ENCODE measurements around the gene LCOR. TPM values are rescaled to one million over a fixed set of nuclear protein-coding genes. Genes with fewer than 3 reads are reported as not detected.
A peak's percentile ranks its signal among the peaks of the same experiment; 100 is the strongest.
"Not testable (repeated sequence)": the region's sequence is repeated elsewhere in the genome, so short reads cannot be mapped to it uniquely, and the experiment has no call there.

Gene LCOR
- total RNA-seq, 2 donors from 2014 or later, result 58.7 to 70.2 TPM

- Mint-ChIP-seq H3K36me3 (peaks cover 7% of the 10 kb centered on the region), H3K27ac (no peak overlapping the region), H3K9me3 (no peaks in the 10 kb centered on the region), H3K4me1 (ENCODE audit: low read depth in 2 of 2) (peaks cover 15 to 19% of the 10 kb centered on the region in 2 donors), H3K27me3 (no peaks in the 10 kb centered on the region), H3K4me3 (no peak overlapping the region)
- no peak for DNase-seq (ENCODE audit: low spot score)
- no peak for ATAC-seq
Measured at GRCh38 chr10:96912405-96912804, 80.3 kb downstream of the LCOR start.

DNA sequence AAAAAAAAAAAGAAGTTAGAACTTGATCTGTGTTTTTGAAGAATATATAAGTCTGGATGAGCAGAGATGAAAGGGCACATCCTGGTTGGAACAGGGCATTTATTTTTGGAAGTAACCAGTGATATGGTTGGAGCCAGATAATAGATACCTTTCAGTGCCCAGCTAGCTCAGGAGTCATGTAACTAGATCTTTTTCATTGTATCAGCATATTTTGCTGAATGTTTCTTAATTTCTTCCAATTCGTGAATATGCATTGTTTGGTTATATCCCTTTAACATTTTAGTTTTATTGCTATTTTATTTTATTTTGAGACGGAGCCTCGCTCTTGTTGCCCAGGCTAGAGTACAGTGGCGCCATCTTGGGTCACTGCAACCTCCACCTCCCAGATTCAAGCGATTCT, 81.8 kb downstream of the LCOR start:
- H3K4me1 Mint-ChIP-seq (ENCODE audit: low read depth in 2 of 2), result peaks cover 27 to 28% of the 10 kb centered on the region in 2 donors
- H3K27ac Mint-ChIP-seq, result no peak overlapping the region
- no peak for ATAC-seq
- no peaks in the 10 kb centered on the region for H3K27me3 Mint-ChIP-seq
- no peak for DNase-seq (ENCODE audit: low spot score)
- peaks cover 7% of the 10 kb centered on the region for H3K36me3 Mint-ChIP-seq
- no peaks in the 10 kb centered on the region for H3K9me3 Mint-ChIP-seq
- H3K4me3 Mint-ChIP-seq, result no peak overlapping the region

DNA sequence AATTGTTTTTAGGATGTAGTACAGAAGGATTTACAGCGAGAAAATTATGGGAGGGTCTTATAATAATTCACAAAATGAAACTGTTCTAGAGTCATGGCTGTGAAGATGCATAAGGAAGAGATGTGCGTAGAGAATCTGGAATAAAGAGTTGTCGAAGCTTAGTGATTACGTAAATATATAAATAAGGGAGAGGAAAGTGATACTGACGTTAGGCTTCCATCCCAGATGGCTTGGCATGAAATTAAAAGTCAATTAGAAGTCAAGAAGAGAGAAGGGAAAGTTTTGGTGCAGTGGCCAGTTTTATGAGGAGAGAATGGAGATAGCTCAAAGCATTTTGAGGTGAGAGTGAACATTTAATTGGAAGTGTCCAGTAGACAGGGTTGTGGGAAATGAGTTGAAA, 85.5 kb downstream of the LCOR start:
- no peaks in the 10 kb centered on the region for H3K9me3 Mint-ChIP-seq
- ATAC-seq (no peak), DNase-seq (ENCODE audit: low spot score) (no peak)
- H3K4me1 Mint-ChIP-seq (ENCODE audit: low read depth in 2 of 2), result peaks cover 28 to 34% of the 10 kb centered on the region in 2 donors
- peaks cover 7% of the 10 kb centered on the region for H3K36me3 Mint-ChIP-seq
- no peak overlapping the region for H3K4me3 Mint-ChIP-seq
- no peaks in the 10 kb centered on the region for H3K27me3 Mint-ChIP-seq
- peak overlapping the region in 1 of 2 donors; percentile 10 for H3K27ac Mint-ChIP-seq

DNA sequence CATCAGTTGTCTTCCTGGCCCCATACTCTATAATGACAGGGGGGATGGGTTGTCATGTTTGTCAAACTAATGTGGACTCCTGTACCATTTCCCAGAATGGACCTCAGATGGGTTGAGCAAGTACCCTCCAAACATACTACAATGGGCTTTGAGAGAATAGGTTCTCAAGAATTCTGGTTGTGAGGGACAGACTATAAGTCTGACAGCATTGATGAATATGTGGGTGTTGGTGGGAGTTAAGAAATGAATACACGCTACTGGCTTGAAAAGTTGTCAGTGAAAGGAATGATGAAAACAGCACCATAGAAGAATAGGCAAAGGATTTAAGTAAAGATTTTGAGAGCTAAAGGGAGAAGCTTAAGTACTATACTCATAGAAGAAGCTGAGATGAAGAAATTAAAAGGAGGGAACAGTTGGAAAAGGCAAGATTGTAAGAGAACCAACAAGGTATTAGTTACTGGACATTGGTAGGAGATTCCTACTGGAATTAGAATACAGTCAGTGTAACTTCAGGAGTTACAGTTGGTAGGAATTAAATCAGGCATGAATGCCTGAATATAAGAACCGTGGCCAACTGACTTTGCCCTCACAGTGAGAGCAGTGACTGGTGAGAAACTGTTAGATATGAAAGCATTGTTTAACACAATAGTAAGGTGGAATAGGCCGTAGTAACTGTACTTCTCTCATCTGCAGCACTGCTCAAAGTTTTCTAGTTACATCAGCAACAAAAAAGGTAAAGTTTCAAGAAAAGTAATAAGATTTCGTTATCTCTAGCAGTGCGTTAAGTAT, 86.3 kb downstream of the LCOR start:
- no peaks in the 10 kb centered on the region for H3K27me3 Mint-ChIP-seq
- peak overlapping the region; percentile 19 for H3K4me3 Mint-ChIP-seq
- H3K4me1 Mint-ChIP-seq (ENCODE audit: low read depth in 2 of 2), result peaks cover 27 to 34% of the 10 kb centered on the region in 2 donors
- ATAC-seq (peak in 1 of 2 donors; percentile 58), DNase-seq (ENCODE audit: low spot score) (no peak)
- peak overlapping the region; percentile 2 to 10 for H3K27ac Mint-ChIP-seq
- peaks cover under 1% of the 10 kb centered on the region for H3K36me3 Mint-ChIP-seq
- no peaks in the 10 kb centered on the region for H3K9me3 Mint-ChIP-seq

GRCh38 chr10:96919785-96920430, 87.8 kb downstream of the LCOR start:
- peak overlapping the region; percentile 8 for H3K4me3 Mint-ChIP-seq
- H3K9me3 Mint-ChIP-seq, result no peaks in the 10 kb centered on the region
- peak overlapping the region; percentile 41 to 43 for H3K27ac Mint-ChIP-seq
- peaks cover 28 to 38% of the 10 kb centered on the region in 2 donors for H3K4me1 Mint-ChIP-seq (ENCODE audit: low read depth in 2 of 2)
- no peaks in the 10 kb centered on the region for H3K36me3 Mint-ChIP-seq
- DNase-seq (ENCODE audit: low spot score), result no peak
- ATAC-seq, result peak in 1 of 2 donors; percentile 49
- H3K27me3 Mint-ChIP-seq, result no peaks in the 10 kb centered on the region

DNA sequence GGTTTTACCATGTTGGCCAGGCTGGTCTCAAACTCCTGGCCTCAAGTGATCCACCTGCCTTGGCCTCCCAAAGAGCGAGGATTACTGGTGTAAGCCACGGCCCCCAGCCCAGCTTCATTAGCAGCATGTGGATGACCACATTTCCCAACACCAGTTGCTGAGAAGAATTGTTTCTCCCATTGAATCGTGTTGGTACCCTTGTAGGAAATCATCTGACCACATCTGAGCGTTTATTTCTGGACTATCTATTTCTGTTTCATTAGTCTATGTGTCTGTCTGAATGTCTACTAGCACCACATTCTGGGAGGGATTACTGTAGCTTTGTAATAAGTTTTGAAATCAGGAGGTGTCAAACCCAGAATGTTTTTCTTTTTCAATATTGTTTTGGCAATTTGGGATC, 89.6 kb downstream of the LCOR start:
- H3K4me3 Mint-ChIP-seq, result no peak overlapping the region
- no peak for DNase-seq (ENCODE audit: low spot score)

DNA sequence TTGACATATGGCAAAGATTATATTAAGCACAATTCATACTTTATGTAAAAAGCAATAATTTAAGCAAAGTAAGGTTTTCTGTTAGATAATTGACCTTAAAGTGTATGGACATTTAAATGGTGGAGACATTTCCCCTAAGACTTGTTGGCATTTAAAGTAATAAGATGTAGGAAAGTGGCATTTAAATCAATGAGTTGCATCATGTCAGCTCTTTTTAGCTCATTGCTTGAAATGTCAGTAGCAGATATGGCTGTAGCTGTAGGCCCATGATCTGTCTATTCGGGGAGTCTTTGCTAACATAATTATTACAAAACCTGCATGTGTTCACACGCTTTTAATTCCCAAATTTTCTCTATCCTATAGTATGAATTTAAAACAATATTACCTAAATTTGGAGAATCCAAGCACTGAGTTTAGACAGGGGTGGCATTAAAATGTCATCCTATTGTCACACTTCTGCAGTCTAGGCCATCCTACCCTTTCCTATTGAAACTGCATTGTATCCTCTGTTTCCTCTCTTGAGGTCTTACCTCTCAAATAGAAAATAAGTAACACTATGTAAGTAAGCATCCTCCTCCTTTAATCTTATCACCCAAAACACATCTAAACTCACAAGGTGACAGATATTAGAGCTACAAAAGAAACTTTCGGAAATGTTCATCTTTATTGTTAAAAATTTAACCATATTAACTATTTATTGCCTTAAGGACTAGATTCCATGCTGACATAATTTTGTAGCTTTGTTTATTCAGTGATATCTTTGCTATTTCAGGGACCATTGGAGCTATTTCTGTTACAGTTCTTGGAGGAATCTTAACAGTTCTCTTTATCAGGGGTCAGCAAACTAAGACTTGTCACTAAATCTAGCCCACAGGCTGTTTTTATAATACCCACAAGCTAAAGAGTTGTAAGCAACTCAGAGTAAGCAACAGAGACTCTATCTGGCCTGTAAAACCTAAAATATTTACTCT, 91.2 kb downstream of the LCOR start:
- H3K4me1 Mint-ChIP-seq (ENCODE audit: low read depth in 2 of 2), result peaks cover 20 to 27% of the 10 kb centered on the region in 2 donors
- ATAC-seq, result no peak

More for the DNA sequence above, 89.6 kb downstream of the LCOR start:
- ATAC-seq, result no peak
- H3K4me1 Mint-ChIP-seq (ENCODE audit: low read depth in 2 of 2), result peaks cover 28 to 38% of the 10 kb centered on the region in 2 donors
- no peaks in the 10 kb centered on the region for H3K9me3 Mint-ChIP-seq
- H3K27me3 Mint-ChIP-seq, result no peaks in the 10 kb centered on the region
- H3K27ac Mint-ChIP-seq, result no peak overlapping the region
- H3K36me3 Mint-ChIP-seq, result no peaks in the 10 kb centered on the region

GRCh38 chr10:96924861-96925260, 92.8 kb downstream of the LCOR start:
- H3K27ac Mint-ChIP-seq, result no peak overlapping the region
- DNase-seq (ENCODE audit: low spot score) (no peak), ATAC-seq (no peak)
- H3K9me3 Mint-ChIP-seq, result no peaks in the 10 kb centered on the region
- H3K36me3 Mint-ChIP-seq, result peaks cover 8% of the 10 kb centered on the region
- no peak overlapping the region for H3K4me3 Mint-ChIP-seq
- no peaks in the 10 kb centered on the region for H3K27me3 Mint-ChIP-seq
- H3K4me1 Mint-ChIP-seq (ENCODE audit: low read depth in 2 of 2), result peaks cover 14 to 19% of the 10 kb centered on the region in 2 donors

More for the DNA sequence above, 91.2 kb downstream of the LCOR start:
- Mint-ChIP-seq H3K9me3 (no peaks in the 10 kb centered on the region), H3K4me3 (no peak overlapping the region), H3K36me3 (peaks cover 3% of the 10 kb centered on the region), H3K27me3 (no peaks in the 10 kb centered on the region), H3K27ac (no peak overlapping the region)
- DNase-seq (ENCODE audit: low spot score), result no peak

DNA sequence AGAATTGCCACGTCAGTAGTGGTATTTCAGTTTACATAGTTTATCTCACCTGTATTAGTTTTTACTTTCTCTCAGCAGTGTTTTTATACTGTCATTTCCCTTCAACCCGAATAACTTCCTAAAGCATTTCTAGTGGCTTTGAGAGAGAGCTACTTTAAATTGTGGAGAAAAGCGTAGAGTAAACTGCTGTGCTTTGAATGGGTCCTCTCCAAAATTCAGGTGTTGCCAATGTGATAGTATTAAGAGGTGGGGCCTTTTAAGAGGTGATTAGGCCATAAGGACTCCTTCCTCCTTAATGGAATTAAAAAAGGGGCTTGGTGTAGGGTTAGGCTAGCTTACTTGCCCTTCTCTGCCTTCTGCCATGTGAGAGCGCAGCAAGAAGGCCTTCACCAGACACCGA, 98.4 kb downstream of the LCOR start:
- no peak for DNase-seq (ENCODE audit: low spot score)
- ATAC-seq, result no peak
- Mint-ChIP-seq H3K9me3 (no peaks in the 10 kb centered on the region), H3K27ac (no peak overlapping the region), H3K4me3 (no peak overlapping the region), H3K36me3 (peaks cover 8% of the 10 kb centered on the region), H3K27me3 (no peaks in the 10 kb centered on the region), H3K4me1 (ENCODE audit: low read depth in 2 of 2) (peaks cover 0 to 8% of the 10 kb centered on the region in 2 donors)

DNA sequence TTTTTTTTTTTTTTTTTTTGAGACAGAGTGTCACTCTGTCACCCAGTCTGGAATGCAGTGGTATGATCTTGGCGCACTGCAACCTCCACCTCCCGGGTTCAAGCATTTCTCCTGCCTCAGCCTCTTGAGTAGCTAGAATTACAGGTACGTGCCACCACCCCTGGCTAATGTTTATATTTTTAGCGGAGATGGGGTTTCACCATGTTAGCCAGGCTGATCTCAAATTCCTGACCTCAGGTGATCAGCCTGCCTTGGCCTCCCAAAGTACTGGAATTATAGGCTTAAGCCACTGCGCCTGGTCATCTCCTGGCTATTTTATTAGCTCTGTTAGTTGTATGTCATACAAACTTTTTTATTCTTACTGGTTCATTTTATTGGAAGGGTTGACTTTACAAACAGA, 103.0 kb downstream of the LCOR start:
- Mint-ChIP-seq H3K27me3 (no peaks in the 10 kb centered on the region), H3K27ac (no peak overlapping the region), H3K9me3 (no peaks in the 10 kb centered on the region), H3K36me3 (no peaks in the 10 kb centered on the region), H3K4me3 (no peak overlapping the region), H3K4me1 (ENCODE audit: low read depth in 2 of 2) (peaks cover 4 to 7% of the 10 kb centered on the region in 2 donors)
- ATAC-seq (no peak), DNase-seq (ENCODE audit: low spot score) (no peak)

DNA sequence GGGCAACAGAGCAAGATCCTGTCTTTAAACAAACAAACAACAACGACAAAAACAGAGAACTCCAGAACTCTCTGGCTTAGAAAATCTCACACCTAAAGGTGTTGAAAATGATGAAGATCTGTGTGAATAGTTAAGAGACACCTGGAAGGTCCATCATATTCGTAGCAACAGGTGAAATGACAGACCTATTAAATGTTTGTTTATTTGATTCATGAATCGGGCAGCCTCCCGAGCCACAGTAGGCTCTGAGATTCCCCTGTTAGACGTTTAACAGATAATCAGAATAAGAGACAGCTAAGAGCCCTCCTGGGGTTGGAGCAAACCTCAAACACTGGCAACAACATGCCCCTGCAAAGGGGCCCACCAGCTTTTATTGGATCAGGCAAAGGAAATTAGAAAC, 103.7 kb downstream of the LCOR start:
- ATAC-seq, result no peak
- DNase-seq (ENCODE audit: low spot score), result no peak
- Mint-ChIP-seq H3K27ac (no peak overlapping the region), H3K9me3 (no peaks in the 10 kb centered on the region), H3K27me3 (no peaks in the 10 kb centered on the region), H3K36me3 (no peaks in the 10 kb centered on the region), H3K4me1 (ENCODE audit: low read depth in 2 of 2) (peaks cover 4 to 7% of the 10 kb centered on the region in 2 donors), H3K4me3 (no peak overlapping the region)

DNA sequence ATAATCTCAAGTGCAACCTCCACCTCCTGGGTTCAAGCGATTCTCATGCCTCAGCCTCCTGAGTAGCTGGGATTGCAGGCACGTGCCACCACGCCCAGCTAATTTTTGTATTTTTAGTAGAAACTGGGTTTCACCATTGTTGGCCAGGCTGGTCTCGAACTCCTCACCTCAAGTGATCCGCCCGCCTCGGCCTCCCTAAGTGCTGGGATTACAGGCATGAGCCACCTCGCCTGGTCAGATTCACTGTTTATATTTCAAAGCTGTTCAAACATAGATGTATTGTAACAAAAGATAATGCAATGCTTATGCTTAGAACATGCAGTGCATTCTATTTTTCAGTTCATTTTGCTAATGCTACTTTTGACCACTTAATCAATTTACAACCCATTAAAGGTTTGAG, 111.1 kb downstream of the LCOR start:
- not testable (repeated sequence) for H3K27ac Mint-ChIP-seq; H3K27me3 Mint-ChIP-seq; H3K4me3 Mint-ChIP-seq; H3K9me3 Mint-ChIP-seq; H3K36me3 Mint-ChIP-seq; ATAC-seq; H3K4me1 Mint-ChIP-seq (ENCODE audit: low read depth in 2 of 2); DNase-seq (ENCODE audit: low spot score)

GRCh38 chr10:96947036-96947435, 114.9 kb downstream of the LCOR start:
- no peaks in the 10 kb centered on the region for H3K27me3 Mint-ChIP-seq
- no peaks in the 10 kb centered on the region for H3K36me3 Mint-ChIP-seq
- no peak for ATAC-seq
- peaks cover 3 to 5% of the 10 kb centered on the region in 2 donors for H3K4me1 Mint-ChIP-seq (ENCODE audit: low read depth in 2 of 2)
- no peak for DNase-seq (ENCODE audit: low spot score)
- H3K4me3 Mint-ChIP-seq, result no peak overlapping the region
- no peaks in the 10 kb centered on the region for H3K9me3 Mint-ChIP-seq
- peak overlapping the region in 1 of 2 donors; percentile 5 for H3K27ac Mint-ChIP-seq
